Tibial nerve (tissue), 4 donors: ENCODE measurements around the gene THBS3.

ENCODE experiments used
- CTCF ChIP-seq, 5 experiments: fragments of 200-600 bp in 3 of 5; fragments of 450-650 bp in 2 of 5; sonication (generic) in 3 of 5; IDR thresholded peaks; one replicate each; pipeline ENCODE4 v1.5.1; 2016 to 2019; ENCODE audit warnings: antibody characterized with exemption in 5 of 5, mild to moderate bottlenecking in 3 of 5, moderate library complexity in 2 of 5
- EP300 ChIP-seq, 2 donors: sonication (generic); formaldehyde crosslinking; IDR thresholded peaks; one replicate each; pipeline ENCODE4 v1.6.1; 2017; ENCODE audit warnings: antibody characterized with exemption in 2 of 2, mild to moderate bottlenecking in 1 of 2
- POLR2A ChIP-seq, 2 donors: fragments of 450-650 bp; IDR thresholded peaks; one replicate each; pipeline ENCODE4 v1.6.1; 2017; ENCODE audit warnings: antibody characterized with exemption in 2 of 2, mild to moderate bottlenecking in 2 of 2, moderate library complexity in 2 of 2

GRCh38 chr1:155226188-155226909 lies 18.7 kb upstream of the THBS3 start:
- TF ChIP-seq CTCF (IDR thresholded peaks at IDR 0.05) = peak; percentile 41 to 72 (median 57)
- TF ChIP-seq POLR2A (IDR thresholded peaks at IDR 0.05) = no peak
- no peak for TF ChIP-seq EP300 (IDR thresholded peaks at IDR 0.05)
